ENCODE data around the gene SH3D19.

DNA sequence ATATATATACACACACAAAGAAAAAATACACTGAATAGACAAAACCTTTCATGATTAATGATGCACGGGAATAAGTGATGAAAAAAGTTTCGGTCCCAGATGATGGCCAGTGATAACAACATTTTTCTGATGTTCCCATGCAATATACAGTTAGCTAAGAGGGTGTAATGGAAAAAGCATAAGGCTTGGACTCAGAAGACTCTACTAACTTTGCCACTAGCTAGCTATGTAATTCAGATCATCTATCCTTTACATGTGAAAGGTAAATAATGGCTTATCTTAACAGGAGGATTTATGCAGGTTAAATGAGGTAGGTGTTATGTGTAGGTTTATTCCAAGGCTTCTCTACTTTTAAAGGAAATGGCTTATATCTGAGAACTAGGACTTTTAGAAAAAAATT, 221.6 kb downstream of the SH3D19 start:
- TF ChIP-seq POLR2A (IDR thresholded peaks at IDR 0.05; ENCODE audit: low read depth, low read length) (no peak), POU2F2 (IDR thresholded peaks at IDR 0.05; ENCODE audit: low read depth, low read length) (no peak), POLR2AphosphoS5 (IDR thresholded peaks at IDR 0.05; ENCODE audit: low read depth, low read length) (no peak), PAX5 (IDR thresholded peaks at IDR 0.05; ENCODE audit: insufficient read depth, low read length, severe bottlenecking) (no peak), TAF1 (IDR thresholded peaks at IDR 0.05; ENCODE audit: low read depth, low read length) (no peak), SPI1 (IDR thresholded peaks at IDR 0.05; ENCODE audit: low read depth, low read length) (no peak)

Data from GM12891 (cell line).